Measurements from ENCODE around the gene SUGCT. TPM values are rescaled to one million over a fixed set of nuclear protein-coding genes. Genes with fewer than 3 reads are reported as not detected.

The SUGCT gene
- polyA plus RNA-seq, 1 donor from 2014 or later, result 1.3 TPM

DNA sequence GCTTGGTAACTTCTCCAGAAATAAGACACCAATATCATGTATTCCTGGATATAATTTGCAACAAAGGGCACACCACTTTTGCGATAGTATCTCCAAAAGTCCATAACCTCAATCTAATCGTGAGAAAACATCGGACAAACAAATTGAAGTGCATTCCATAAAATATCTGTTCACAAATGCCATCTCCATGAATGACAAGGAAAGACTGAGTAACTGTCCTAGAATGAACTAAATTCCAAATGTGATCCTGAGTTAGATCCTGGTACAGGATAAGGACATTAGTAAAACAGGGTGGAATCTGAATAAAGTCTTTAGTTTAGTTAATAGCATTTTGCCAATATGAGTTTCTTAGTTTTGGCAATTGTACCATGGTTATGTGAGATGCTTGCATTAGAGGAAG lies 384.2 kb downstream of the SUGCT start:
- Mint-ChIP-seq H3K36me3 (no peaks in the 10 kb centered on the region), H3K27ac (no peak overlapping the region), H3K9me3 (no peaks in the 10 kb centered on the region), H3K27me3 (peaks cover 1% of the 10 kb centered on the region), H3K4me1 (no peaks in the 10 kb centered on the region), H3K4me3 (no peak overlapping the region)

- Mint-ChIP-seq H3K4me1 (no peaks in the 10 kb centered on the region), H3K4me3 (no peak overlapping the region), H3K36me3 (no peaks in the 10 kb centered on the region), H3K27ac (no peak overlapping the region), H3K27me3 (no peaks in the 10 kb centered on the region), H3K9me3 (peaks cover 0 to 1% (median 0%) of the 10 kb centered on the region in 3 donors)
Measured at GRCh38 chr7:40520986-40521738, 386.4 kb downstream of the SUGCT start.

DNA sequence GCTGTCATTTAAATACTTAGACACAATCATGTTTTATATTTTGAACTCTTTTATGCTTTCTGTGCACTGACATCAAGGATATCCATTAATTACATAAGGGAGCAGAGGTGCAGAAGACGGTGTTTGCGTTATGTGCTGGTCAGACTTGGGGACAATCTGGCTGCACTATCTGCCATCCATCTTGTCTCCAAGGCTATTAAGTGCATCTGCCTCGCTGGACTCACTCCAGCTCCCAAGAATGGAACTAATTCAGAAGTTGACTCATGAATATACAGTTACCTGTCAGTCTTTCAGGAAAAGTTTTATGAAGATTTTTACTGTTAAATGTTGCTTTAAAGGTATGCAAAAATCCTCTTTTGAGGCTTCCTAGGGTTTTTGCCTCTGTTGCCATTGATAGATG lies 391.0 kb downstream of the SUGCT start:
- no peak overlapping the region for H3K4me3 Mint-ChIP-seq
- H3K27me3 Mint-ChIP-seq, result no peaks in the 10 kb centered on the region
- H3K36me3 Mint-ChIP-seq, result no peaks in the 10 kb centered on the region
- H3K9me3 Mint-ChIP-seq, result peaks cover 0 to 1% (median 0%) of the 10 kb centered on the region in 3 donors
- H3K27ac Mint-ChIP-seq, result no peak overlapping the region
- no peaks in the 10 kb centered on the region for H3K4me1 Mint-ChIP-seq

GRCh38 chr7:40526951-40527715 lies 392.3 kb downstream of the SUGCT start:
- Mint-ChIP-seq H3K27ac (no peak overlapping the region), H3K4me3 (no peak overlapping the region), H3K27me3 (no peaks in the 10 kb centered on the region), H3K9me3 (peaks cover 0 to 1% (median 0%) of the 10 kb centered on the region in 3 donors), H3K4me1 (no peaks in the 10 kb centered on the region), H3K36me3 (no peaks in the 10 kb centered on the region)

GRCh38 chr7:40527723-40528122 lies 392.9 kb downstream of the SUGCT start:
- Mint-ChIP-seq H3K27ac (no peak overlapping the region), H3K4me3 (no peak overlapping the region), H3K36me3 (no peaks in the 10 kb centered on the region), H3K4me1 (no peaks in the 10 kb centered on the region), H3K9me3 (peaks cover 0 to 1% (median 0%) of the 10 kb centered on the region in 3 donors), H3K27me3 (no peaks in the 10 kb centered on the region)

- Mint-ChIP-seq H3K4me1 (no peaks in the 10 kb centered on the region), H3K27me3 (no peaks in the 10 kb centered on the region), H3K9me3 (peaks cover 0 to under 1% (median 0%) of the 10 kb centered on the region in 3 donors), H3K4me3 (peak overlapping the region in 1 of 4 donors; percentile 46), H3K27ac (no peak overlapping the region), H3K36me3 (no peaks in the 10 kb centered on the region)
Measured at GRCh38 chr7:40530292-40530691, 395.5 kb downstream of the SUGCT start.

DNA sequence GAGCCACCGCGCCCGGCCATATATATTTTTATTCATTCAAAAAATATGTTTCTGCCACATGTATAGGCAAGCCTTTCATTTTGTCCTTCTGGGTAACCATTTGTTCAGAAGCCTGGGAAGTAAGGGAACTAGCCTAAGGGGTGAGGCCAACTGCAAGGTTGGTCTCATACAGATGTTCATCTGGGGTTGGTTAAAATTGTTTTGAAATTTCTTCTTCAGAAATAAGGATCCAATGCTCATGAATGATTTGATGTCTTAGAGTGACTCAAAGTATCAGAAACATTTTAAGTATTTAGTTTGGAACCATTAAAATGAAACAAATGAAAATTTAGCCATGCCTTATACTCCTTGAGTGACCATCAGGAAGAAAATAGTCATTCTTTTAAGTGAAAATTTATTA lies 397.2 kb downstream of the SUGCT start:
- Mint-ChIP-seq H3K4me1 (no peaks in the 10 kb centered on the region), H3K27me3 (peaks cover 3% of the 10 kb centered on the region), H3K9me3 (no peaks in the 10 kb centered on the region), H3K36me3 (no peaks in the 10 kb centered on the region), H3K27ac (no peak overlapping the region), H3K4me3 (no peak overlapping the region)

DNA sequence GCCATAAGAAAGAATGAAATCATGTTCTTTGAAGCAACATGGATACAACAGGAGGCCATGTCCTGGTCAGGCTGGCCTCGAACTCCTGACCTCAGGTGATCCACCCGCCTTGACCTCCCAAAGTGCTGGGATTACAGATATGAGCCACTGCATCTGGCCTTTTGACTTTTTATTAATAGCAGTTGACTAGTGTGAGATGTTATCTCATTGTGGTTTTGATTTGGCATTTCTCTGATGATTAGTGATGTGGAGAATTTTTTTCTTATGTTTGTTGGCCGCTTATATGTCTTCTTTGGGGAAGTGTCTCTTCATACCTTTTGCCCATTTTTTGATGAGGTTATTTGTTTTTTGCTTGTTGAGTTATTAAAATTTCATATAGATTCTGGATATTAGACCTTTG lies 400.9 kb downstream of the SUGCT start:
- Mint-ChIP-seq H3K4me1 (no peaks in the 10 kb centered on the region), H3K27me3 (peaks cover 3% of the 10 kb centered on the region), H3K36me3 (no peaks in the 10 kb centered on the region), H3K27ac (no peak overlapping the region), H3K9me3 (peaks cover 0 to 1% (median 0%) of the 10 kb centered on the region in 3 donors), H3K4me3 (no peak overlapping the region)

- no peaks in the 10 kb centered on the region for H3K4me1 Mint-ChIP-seq
- no peak overlapping the region for H3K4me3 Mint-ChIP-seq
- H3K9me3 Mint-ChIP-seq, result peaks cover 0 to 1% (median 0%) of the 10 kb centered on the region in 3 donors
- no peaks in the 10 kb centered on the region for H3K36me3 Mint-ChIP-seq
- H3K27ac Mint-ChIP-seq, result no peak overlapping the region
- H3K27me3 Mint-ChIP-seq, result peaks cover 3% of the 10 kb centered on the region
Measured at GRCh38 chr7:40536421-40536820, 401.6 kb downstream of the SUGCT start.

- no peaks in the 10 kb centered on the region for H3K4me1 Mint-ChIP-seq
- no peak overlapping the region for H3K4me3 Mint-ChIP-seq
- H3K27me3 Mint-ChIP-seq, result peaks cover 3% of the 10 kb centered on the region
- H3K27ac Mint-ChIP-seq, result no peak overlapping the region
- H3K36me3 Mint-ChIP-seq, result no peaks in the 10 kb centered on the region
- peaks cover 0 to 3% (median 0%) of the 10 kb centered on the region in 3 donors for H3K9me3 Mint-ChIP-seq
Measured at GRCh38 chr7:40538281-40538680, 403.5 kb downstream of the SUGCT start.

- peaks cover 0 to 3% (median 0%) of the 10 kb centered on the region in 3 donors for H3K9me3 Mint-ChIP-seq
- H3K36me3 Mint-ChIP-seq, result no peaks in the 10 kb centered on the region
- no peak overlapping the region for H3K4me3 Mint-ChIP-seq
- no peaks in the 10 kb centered on the region for H3K27me3 Mint-ChIP-seq
- H3K4me1 Mint-ChIP-seq, result no peaks in the 10 kb centered on the region
- peak overlapping the region in 1 of 3 donors; percentile 12 for H3K27ac Mint-ChIP-seq
Measured at GRCh38 chr7:40541336-40541735, 406.5 kb downstream of the SUGCT start.

DNA sequence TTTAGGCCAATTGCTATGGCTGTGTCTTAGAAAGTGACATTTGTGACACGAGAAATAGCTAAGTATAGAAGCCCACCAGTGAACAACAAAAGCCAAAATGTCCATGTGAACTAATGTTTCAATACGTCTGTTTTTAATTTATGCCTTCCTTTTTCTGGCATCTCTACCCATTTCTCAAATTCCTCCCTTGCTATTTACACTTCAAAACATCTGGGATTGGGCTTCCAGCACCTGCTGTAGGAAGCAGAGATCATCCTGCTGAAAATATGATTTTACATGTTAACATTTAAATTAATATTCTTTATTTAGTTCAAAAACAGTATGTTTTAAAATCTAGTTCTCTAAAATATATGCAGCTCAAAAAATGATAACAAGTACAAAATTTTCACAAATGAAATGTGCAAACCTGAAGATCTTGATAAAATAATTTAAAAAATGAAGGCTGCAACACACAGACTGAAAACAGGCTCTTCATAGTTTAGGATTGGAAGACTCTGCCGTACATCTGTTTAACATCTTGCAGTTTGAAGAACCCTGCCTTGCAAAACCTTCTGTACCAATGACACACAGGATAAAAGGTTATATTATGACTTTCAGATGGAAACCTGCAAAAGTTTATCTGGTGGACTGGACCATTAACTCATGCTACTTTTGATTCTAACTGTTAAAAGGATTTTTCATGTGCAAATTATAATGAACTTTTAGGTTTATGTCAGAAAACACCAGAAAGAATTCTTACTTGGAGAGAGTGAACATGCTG lies 408.4 kb downstream of the SUGCT start:
- H3K27ac Mint-ChIP-seq, result no peak overlapping the region
- no peak overlapping the region for H3K4me3 Mint-ChIP-seq
- no peaks in the 10 kb centered on the region for H3K36me3 Mint-ChIP-seq
- H3K4me1 Mint-ChIP-seq, result no peaks in the 10 kb centered on the region
- no peaks in the 10 kb centered on the region for H3K27me3 Mint-ChIP-seq
- H3K9me3 Mint-ChIP-seq, result peaks cover 0 to 3% (median 0%) of the 10 kb centered on the region in 3 donors

DNA sequence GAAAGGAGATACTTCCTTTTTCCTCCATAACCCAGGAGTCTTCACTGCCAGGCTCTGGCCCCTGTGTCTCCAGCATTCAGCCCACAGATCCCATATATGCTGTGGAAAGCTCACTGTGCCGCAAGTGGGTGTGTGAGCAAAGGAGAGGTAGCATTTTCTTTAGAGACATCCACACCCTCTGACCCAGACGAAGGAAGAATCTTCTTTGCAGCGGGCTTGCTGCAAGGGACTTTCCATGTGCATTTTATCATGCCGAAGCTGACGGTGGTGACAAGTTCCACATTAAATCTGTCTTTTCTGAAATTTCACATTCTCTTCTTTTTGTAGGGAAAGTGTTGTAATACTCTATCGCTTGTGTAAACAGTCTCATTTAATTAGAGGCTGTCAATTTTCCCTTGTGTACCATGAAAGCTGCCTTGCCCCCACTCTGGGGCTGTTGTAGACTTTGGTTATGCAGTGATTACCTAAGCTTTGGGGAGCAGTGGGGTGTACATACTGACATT lies 409.5 kb downstream of the SUGCT start:
- Mint-ChIP-seq H3K9me3 (peaks cover 0 to 1% (median 0%) of the 10 kb centered on the region in 3 donors), H3K27me3 (no peaks in the 10 kb centered on the region), H3K27ac (no peak overlapping the region), H3K36me3 (no peaks in the 10 kb centered on the region), H3K4me3 (no peak overlapping the region), H3K4me1 (no peaks in the 10 kb centered on the region)

GRCh38 chr7:40544871-40545303 lies 410.1 kb downstream of the SUGCT start:
- no peak overlapping the region for H3K27ac Mint-ChIP-seq
- H3K4me1 Mint-ChIP-seq, result no peaks in the 10 kb centered on the region
- no peak overlapping the region for H3K4me3 Mint-ChIP-seq
- H3K27me3 Mint-ChIP-seq, result no peaks in the 10 kb centered on the region
- no peaks in the 10 kb centered on the region for H3K36me3 Mint-ChIP-seq
- H3K9me3 Mint-ChIP-seq, result peaks cover 0 to 1% (median 0%) of the 10 kb centered on the region in 3 donors

GRCh38 chr7:40545739-40546138 lies 410.9 kb downstream of the SUGCT start:
- Mint-ChIP-seq H3K9me3 (peaks cover 0 to 1% (median 0%) of the 10 kb centered on the region in 3 donors), H3K36me3 (no peaks in the 10 kb centered on the region), H3K27me3 (no peaks in the 10 kb centered on the region), H3K4me3 (no peak overlapping the region), H3K4me1 (no peaks in the 10 kb centered on the region), H3K27ac (no peak overlapping the region)
